ENCODE data around the gene RAB8A.

DNA sequence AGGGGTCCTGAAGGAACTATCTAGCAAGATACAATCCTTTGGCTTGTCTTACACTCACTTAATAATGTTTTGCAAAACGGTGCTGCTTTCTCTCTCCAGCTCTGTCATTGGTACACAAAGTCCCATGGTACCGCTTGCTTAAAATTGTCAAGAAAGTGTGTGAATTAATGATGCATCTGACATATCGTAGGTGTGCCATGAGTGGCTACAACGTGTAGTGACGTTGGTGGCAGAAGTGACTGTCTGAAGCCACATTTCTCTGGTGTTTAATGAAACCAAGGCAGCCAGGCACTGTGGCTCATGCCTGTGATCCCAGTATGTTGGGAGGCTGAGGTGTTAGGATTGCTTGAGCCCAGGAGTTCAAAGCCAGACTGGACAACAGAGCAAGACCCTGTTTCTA is 34.4 kb downstream of the RAB8A start:
- TF ChIP-seq, protein P1, sequence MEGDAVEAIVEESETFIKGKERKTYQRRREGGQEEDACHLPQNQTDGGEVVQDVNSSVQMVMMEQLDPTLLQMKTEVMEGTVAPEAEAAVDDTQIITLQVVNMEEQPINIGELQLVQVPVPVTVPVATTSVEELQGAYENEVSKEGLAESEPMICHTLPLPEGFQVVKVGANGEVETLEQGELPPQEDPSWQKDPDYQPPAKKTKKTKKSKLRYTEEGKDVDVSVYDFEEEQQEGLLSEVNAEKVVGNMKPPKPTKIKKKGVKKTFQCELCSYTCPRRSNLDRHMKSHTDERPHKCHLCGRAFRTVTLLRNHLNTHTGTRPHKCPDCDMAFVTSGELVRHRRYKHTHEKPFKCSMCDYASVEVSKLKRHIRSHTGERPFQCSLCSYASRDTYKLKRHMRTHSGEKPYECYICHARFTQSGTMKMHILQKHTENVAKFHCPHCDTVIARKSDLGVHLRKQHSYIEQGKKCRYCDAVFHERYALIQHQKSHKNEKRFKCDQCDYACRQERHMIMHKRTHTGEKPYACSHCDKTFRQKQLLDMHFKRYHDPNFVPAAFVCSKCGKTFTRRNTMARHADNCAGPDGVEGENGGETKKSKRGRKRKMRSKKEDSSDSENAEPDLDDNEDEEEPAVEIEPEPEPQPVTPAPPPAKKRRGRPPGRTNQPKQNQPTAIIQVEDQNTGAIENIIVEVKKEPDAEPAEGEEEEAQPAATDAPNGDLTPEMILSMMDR (IDR thresholded peaks at IDR 0.05) = no peak
- no peak for TF ChIP-seq EZH2 (IDR thresholded peaks at IDR 0.05)
